ENCODE data around the gene FRMD4B.

Gene FRMD4B

DNA sequence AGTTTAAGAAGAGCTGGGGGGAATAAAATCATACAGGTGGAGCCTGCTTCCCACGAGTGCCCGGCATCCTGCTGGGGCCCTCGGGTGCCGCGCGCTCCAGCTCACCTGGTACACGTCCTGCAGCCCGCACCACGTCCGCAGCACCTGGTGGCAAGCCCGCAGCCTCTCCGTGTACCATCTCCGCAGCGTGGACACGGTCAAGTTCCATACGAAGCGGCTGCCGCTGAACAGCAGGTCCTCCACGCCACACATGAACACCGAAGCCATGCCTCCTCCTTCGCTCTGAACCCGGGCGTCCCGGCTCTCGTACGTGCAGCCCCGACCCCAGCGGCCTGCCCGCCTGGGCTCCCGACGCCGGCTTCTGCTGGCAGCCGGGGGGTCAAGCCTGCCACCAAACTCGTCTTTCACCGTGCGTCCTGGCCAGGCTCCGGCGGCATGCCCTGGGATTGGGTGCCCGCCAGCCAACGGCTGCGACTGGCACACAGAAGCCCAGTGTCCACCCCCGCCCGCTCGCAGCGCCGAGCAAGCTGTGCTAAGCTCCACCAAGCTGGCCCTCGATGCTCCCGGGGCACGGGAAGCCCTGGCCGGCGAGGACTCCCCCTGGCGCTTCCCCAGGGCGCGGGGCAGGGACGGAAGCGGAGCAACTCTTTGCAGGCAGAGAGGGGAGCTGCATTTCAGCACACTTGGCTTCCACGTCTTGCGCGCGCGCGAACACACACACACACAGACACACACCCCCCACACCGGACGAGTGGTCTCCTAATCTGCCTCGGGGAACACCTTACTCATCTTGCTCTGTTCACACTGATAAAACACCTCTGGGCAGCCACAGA is at the start of gene FRMD4B:
Gene FRMD4B, minus strand, starts transcription at position 366 of the 833 bp plus-strand sequence. Its CDS starts 99 bp downstream, at position 267.
- DNase-seq = no peak

DNA sequence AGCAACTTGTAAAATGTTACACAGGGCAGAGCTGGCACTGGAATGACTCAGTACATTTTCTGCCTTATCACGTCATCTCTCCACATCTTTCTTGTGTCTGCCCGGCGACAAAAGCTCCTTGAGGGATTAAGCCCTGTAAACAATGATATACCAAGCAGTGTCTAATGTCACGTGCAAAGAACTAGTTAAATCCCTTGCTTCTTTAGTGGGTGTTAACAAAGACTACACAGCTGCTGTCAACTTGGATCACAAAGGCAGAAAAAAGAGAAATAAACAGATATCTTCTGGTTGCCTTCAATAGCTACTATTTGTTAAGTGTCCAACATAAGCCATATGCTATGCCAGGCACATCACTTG is 48.1 kb upstream of the FRMD4B start:
- DNase-seq = no peak

DNA sequence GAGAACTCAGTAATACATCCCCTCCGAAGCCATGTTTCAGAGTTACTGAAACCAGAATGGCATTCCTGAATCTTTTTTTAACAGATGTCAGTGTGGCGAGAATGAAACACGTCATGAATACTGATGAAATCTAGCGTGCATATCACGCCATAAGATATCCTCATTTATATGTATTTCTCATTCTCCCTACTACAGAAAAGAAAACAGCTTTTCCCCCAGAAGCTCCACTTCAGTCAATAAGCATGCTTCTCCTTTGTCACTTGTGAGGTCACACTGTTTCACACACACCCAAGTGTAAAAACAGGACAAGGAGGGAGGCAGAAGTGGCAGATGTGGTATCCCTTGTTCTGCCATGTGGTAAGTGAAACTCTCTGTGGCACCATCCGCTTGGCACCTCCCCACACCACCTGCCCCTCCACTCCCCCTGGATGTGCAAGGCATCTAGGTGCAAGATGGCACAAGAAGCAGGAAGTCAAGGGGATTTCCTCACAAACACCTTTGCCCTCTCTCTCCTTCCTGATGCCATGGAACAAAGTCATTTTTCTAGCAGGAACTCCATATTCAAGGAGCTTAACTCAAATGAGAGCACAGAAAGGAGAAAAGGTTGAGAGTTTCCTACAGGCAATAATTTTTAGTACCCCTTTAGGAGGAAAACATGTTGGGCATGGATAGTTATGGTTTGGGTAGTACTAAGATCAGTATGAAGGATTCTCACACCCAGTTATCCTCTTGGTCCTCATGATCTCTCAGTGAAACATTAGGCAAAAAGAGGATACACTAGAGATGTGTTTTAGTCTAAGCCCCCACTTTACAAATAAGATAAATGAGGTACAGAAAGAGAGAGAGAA is 47.5 kb upstream of the FRMD4B start:
- no peak for DNase-seq

DNA sequence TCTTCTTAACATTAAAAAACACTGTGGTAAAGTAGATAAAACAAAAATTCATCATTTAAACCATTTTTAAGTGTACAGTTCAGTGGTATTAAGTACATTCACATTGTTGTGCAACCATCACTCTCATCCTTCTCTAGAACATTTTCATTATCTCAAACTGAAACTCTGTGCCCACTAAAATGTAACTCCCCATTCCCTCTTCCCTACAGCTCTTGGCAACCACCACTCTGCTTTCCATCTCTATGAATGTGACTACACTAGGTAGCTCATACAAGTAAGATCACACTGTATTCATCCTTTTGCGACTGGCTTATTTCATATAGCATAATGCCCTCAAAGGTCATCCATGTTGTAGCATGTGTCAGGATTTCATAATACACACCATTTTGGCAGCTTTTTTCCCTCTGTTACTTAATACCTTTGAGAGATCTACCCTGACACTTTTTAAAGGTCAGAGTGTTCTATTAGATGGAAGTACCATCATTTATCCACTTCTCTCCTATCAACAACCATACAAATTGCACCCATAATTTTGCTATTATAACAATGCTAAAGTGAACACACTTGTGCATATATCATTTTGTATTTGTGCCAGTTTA is 42.9 kb upstream of the FRMD4B start:
- no peak for DNase-seq

DNA sequence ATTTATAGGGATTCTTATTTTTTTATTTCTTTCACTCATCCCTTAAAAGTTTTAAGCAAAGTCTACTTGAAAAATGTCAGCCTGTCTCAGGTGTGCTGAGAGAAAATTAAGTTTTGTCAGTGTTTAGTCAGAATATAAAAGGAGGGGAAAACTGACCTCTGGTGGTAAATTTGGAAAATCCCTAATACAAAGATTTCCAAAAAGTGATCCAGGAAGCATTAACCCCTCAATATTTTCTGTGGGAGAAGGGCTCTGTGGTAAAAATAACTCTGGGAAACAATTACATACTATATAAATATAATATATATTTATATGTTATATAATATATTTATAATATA is 41.0 kb upstream of the FRMD4B start:
- DNase-seq = no peak

DNA sequence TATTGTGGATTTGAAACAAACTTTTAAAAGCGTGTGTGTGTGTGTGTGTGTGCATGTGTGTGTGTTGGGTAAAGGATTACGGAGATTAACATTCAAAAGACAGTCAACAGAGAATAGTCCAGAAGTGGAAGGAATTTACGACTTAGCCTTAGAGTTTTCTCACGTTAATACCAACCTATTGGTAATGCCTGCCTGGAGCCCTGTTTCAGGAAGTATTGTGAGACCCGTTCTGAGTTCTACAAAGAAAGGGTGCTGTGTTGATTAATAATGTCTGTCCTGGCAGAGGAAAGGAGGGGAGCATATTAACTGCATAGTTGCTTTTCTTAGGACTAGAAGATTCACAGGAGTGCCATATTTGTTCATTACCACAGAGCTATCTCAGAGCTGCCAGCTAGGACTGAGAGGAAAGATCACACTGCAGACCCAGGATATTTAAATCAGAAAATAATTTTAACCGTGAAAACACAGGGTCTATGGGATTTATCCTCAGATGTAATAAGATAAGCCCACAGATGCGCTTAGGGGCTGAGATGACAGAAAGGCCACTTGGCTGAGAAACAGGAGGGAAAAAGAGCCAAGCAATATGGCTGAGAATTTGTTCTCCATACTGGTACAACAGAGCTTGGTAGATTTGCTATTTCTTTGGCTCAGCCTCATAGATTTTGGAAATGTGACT is 40.5 kb upstream of the FRMD4B start:
- DNase-seq = no peak

DNA sequence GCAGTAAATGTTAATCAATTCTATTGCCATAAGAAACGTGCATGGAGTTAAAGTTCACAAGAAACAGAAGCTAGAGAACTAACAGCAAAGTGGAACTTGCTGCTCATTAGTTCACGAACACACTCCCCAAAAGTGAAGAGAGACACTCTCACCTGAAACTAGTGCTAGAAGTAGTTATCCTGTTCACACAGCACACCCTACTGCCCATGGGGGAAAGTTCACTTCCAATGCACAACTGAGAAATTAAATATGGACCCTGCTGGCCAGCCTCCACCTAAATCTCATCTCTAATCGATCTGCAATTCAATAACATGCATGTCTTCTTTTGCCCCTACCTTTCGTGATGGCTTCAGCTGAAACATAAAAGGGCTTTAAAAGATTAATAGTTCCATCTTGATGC is 39.4 kb upstream of the FRMD4B start:
- DNase-seq = no peak

DNA sequence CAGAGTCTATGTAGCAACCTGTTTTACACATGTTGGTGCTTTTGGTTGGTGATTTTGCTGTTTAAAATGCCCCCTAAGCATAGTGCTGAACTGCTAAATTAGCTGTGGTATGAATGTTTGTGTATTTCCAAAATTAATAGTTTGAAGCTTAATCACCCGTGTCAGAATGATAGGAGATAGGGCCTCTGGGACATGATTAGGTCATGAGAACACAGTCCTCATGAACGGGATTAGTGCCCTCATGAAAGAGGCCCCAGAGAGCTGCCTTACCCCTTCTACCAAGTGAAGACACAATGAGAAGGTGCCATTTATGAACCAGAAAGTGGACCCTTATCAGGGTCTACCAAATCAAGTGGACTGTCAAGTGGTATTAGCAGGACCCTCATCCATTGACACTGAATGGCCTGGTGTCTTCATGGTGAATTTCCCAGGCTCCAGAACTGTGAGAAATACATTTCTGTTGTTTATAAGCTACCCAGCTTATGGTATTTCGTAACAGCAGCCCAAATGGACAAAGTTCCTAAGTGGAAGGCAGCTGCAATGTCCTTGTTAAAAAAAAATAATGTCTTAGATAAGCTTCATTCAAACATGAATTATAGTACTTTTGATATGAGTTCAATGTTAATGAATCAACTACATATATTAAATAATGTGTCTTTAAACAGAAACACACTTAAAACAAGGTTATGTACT is 37.7 kb upstream of the FRMD4B start:
- no peak for DNase-seq

DNA sequence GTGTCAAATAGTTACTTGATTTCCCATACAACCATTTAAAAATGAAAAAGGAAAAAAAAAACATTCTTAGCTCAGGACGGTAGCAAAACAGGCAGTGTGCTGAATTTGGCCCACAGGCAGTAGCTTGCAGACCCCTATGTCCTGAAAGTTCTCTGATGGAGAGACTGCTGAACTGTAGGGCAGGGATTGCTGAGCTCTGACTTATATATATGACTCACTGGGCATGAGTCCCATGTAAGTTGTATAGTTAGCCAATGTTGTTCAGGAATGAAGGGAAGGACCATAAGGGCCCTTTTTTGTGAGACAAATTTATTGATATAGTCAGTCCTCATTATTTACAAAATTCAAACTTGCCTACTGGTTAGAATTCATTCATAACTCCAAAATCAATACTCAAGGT is 36.9 kb upstream of the FRMD4B start:
- DNase-seq = no peak

DNA sequence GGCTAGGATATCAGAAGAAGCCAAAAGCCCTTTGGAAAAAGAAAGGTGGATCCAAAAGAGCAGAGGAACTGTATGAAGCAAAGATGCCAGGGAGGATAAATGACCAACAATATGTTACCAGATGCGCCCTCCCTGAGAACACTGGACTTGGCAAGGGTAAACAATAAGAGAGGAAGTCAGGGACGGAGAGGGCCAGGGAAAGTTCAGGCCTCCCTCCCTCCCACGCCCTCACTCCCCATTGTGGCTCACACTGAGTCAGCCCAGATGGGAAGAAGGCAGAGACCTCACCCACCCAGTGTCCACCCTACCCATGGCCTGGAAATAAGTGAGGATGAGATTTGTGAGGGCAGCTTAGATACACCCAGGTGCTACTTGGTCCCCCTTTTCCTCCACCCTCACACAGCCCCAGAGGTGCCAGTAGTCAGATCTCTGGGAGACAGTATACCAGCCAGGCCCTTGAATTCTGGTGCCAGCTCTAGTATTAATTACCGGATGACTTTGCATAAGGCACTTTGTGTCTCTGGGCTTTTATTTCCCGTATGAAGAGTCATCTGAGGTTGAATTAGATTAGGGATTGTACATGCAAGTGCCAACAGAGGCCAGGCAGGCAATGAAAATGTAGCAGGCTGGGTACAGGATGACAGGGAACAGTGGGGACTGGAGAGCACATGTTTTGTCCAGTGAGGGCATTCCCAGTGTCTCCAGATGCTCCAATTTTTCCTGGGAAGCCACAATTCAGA is 35.1 kb upstream of the FRMD4B start:
- no peak for DNase-seq

DNA sequence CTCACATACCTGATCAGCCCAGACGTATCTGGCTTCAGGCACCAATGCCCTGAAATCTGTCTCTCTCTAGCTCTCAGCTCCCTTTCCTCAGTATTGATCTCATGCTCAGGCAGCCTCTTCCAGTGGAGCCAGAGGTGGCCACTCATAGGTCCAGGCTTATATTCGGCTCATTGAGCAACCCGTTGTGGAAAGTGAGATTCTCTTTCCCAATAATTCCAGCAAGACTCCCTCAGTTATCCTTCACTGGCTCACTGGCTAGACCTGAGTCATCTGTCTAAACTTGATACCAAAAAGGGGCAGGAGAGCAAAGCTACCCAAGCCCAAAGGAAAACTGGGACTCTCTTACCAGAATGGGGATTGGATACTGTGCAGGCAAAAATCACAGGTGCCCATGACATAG is 33.4 kb upstream of the FRMD4B start:
- DNase-seq = no peak

DNA sequence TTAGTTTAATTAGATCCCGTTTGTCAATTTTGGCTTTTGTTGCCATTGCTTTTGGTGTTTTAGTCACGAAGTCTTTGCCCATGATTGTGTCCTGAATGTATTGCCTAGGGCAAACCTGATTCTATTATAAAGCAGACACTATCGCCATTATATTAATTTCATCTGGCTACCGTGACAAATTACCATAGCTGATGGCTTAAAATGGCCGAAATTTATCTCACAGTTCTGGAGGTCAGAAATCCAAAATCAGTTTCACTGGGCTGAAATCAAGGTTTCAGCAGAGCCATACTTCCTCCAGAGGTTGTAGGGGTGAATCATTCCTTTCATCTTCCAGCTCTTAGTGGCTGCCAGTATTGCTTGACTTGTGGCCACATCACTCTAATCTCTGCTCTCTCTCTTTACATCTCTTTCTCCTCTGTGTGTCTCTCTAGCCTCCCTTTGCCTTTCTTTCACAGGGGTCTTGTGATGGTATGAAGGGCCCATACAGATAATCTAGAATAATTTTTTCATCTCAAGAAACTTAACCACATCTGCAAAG is 31.7 kb upstream of the FRMD4B start:
- DNase-seq = no peak

DNA sequence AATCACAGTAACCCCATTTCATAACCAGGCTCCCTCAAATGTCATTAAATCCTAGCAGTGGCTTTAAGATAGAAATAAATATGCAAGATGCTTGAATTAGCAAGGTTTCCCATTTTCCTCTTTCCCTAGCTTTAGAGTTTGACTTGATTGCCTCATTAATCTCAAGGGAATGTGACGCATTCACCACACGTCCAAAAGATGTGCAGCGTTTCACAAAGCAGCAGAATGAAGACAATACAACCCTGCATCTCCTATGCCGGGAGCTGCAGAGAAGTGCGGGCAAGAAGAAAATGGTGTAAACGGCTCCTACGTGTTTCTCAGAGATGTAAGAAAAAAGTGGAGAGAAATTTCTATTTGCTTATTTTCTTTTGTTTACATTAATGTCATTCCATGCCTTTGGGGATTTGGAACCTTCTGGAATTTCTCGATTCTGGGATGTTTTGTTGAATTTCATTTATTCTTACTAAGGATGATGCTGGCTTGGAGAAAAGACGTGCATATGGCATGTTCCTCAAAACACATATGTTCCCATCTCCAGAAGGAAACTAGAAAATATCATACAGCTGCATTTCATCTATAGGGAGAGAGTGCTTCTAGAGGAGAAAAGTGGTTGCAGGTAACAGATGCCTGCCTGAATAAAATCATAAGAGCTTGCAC is 27.8 kb upstream of the FRMD4B start:
- no peak for DNase-seq

DNA sequence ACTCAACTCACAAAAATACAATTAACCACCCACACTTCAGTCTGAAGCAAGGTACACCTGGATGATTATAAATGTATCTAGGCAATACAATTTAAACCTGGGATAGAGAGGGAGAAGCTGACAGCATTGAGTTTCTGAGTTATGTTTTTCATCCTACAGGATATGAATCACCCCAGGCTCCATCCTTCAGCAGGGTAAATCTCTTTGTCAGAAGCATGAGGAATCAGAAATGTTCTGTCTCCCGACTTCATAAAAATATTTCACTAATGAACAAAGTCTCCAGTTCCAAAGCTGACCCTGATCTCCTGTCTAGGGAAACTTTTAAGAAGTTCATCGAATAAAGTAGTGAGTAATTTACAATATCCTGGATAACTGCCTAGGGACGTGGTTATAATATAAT is 25.5 kb upstream of the FRMD4B start:
- no peak for DNase-seq

DNA sequence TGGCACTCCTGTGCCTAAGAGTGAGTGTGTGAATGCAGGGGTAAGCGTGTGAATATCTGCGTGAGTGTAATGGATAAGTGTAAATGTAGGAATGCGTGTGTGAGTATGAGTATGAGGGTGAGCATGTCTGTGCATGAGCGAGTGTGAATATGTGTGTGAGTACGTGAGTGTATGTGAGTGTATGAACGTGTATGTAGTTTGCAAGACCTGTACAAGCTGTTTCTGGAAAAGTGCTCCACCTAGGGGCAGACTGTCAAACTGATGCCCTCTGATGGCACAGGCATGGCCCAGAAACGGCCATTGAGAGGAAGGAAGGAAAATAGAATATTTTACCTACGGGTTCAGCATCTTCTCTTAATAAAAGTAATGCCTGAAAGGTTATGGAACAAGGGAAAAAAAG is 24.4 kb upstream of the FRMD4B start:
- DNase-seq = no peak

DNA sequence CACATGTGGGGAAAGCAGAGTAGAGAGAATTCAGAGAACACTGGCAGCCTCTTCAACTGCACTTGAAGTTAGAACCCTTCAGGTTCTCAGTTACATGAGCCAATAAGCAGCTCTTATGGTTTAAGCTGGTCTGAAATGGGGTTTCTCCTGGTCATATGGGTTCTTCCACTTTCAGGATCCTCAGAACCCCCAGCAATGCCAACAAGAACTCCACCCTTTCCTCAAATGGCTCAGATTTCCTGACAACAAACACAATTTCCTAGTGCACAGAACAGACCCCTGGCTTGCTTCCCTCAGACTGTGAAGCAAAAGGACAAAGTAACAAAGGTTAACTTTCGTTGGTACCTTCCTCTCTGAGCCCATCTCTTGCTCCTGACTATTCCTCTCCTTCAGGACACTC is 23.9 kb upstream of the FRMD4B start:
- no peak for DNase-seq

DNA sequence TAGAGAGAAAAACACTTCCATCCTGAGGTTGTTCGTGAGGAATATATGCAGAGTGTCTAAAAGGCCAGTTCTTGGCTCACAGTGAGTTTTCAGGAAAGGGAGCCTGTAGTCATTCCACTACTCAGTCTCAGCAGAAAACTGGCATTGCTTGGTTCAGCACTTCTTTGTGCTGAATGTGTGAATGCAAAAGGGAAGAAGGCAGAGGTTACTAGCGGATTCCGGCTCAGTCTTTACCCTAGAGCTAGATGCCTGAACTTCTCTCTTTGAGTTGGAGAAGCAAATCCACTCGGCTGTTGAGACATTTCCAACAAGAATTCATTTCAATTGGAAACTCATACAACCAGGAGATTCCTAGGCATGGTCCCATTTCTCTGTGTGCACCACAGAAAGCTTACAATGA is 23.1 kb upstream of the FRMD4B start:
- DNase-seq = no peak

DNA sequence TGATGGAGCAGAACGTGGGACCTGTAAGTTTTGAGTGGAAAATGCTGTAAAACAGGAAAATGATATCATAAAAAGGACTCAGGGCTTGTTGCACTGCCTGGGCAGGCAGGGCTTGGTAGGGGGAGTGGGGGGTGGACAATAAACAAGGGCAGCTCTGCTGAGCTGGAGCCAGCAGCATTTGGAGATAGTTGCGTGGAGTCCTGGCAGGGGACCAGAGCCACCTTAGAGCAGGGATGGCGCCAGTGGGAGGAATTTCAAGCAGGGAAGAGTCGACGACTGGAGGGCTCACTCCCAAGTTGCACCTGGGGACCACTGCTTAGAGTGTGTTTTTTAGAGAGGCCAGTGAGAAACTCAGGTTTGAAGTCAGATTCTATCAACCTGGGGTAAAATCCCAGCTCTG is 22.7 kb upstream of the FRMD4B start:
- no peak for DNase-seq

DNA sequence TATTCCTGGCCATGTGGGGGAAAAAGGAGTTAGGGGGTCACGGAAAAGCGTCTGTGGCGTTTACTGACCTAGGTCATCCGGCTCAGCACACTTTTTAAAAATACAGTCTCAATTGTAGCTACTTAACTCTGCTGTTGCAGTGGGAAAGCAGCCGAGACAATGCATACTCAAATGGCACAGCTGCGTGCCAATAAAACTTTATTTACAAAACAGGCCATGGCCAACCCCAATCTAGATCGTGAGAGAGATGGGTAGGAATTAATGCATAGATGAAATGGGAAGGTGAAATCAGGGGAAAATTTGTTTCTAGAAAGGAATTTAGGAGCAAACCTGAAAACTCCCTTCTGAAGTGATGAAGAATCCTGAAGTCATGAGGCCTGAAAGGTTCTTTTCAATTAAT is 22.0 kb upstream of the FRMD4B start:
- DNase-seq = no peak

DNA sequence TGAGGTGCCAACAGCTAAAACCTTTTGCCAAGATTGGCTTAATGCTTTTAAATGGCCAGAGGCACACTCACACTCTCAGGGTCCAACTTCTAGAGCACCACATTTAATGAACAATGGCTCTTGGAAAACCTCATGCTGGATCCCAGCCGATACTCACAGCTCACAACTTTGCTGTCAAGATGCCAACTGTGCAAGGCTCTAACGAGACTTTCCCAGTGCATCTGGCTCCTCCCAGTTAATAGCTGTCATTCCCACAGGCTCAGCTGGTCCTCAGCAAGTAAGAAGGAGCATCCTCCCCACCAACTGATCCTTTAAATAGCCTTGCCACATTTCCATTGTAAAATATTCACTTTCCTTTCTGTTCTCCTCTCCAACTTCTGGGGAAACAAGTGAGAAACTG is 20.3 kb upstream of the FRMD4B start:
- DNase-seq = no peak

DNA sequence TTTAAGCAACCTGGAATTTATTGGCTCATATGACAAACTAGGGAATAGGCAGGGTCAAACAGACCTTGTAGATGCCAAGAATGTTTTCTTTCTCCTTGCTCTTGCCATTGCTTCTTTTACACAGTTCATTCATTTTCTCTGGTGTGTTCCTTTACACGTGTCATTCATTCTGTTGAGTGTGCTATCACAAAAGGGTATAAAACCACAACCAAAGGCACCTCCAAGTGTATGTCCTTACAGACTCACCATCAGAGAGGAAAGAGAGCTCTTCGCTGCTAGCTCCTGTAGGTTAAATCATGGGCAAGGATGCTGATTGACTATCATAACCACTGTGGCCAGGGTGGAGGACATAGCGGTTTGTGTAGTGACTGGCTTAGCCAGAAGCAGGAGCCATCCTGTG is 19.2 kb upstream of the FRMD4B start:
- no peak for DNase-seq
